D721Med (cell line): Measurements from ENCODE around the gene FBXL2.
A peak's percentile ranks its signal among the peaks of the same experiment; 100 is the strongest.

Source experiments
- DNase-seq: peaks from one replicate; pipeline ENCODE4 v3.0.0; 2011; ENCODE audit warnings: low spot score; ENCODE audit not compliant: insufficient read length
- FAIRE-seq: peaks from 2 replicates; lab custom pipeline; 2011; peaks lifted over from hg19 to GRCh38; lab: Jason Lieb, UNC
- CTCF ChIP-seq: IDR thresholded peaks from 2 replicates; pipeline ENCODE4 v1.5.1; 2012; ENCODE audit warnings: mild to moderate bottlenecking, control low read depth; ENCODE audit not compliant: insufficient read depth; ENCODE audit errors: missing control alignments

The FBXL2 gene

GRCh38 chr3:33313331-33313730 is 36.1 kb downstream of the FBXL2 start:
- DNase-seq (no peak), FAIRE-seq (no peak)
- no peak for TF ChIP-seq CTCF

GRCh38 chr3:33314993-33315392 is 37.8 kb downstream of the FBXL2 start:
- DNase-seq (no peak), FAIRE-seq (no peak)
- no peak for TF ChIP-seq CTCF

GRCh38 chr3:33315826-33316225 is 38.6 kb downstream of the FBXL2 start:
- DNase-seq (no peak), FAIRE-seq (no peak)
- no peak for TF ChIP-seq CTCF

- TF ChIP-seq CTCF = no peak
- no peak for DNase-seq
- no peak for FAIRE-seq
Measured at GRCh38 chr3:33317963-33318709, 40.9 kb downstream of the FBXL2 start.

- TF ChIP-seq CTCF = peak; percentile 15
- DNase-seq (no peak), FAIRE-seq (no peak)
Measured at GRCh38 chr3:33318710-33319380, 41.6 kb downstream of the FBXL2 start.

- TF ChIP-seq CTCF = no peak
- no peak for FAIRE-seq
- no peak for DNase-seq
Measured at GRCh38 chr3:33322412-33322811, 45.2 kb downstream of the FBXL2 start.

GRCh38 chr3:33331414-33331813 is 54.2 kb downstream of the FBXL2 start:
- FAIRE-seq (peak; percentile 81), DNase-seq (no peak)

More at GRCh38 chr3:33331414-33331813, 54.2 kb downstream of the FBXL2 start:
- no peak for TF ChIP-seq CTCF
